ENCODE measurements around the gene DSCAM. TPM values are rescaled to one million over a fixed set of nuclear protein-coding genes. Genes with fewer than 3 reads are reported as not detected.

The DSCAM gene
- total RNA-seq, 1 donor from 2014 or later, result 4.4 TPM

- Mint-ChIP-seq H3K9me3 (ENCODE audit: unreplicated experiment) (peaks cover 3% of the 10 kb centered on the region), H3K4me1 (ENCODE audit: low read depth, unreplicated experiment) (peaks cover 4% of the 10 kb centered on the region), H3K4me3 (ENCODE audit: unreplicated experiment) (no peak overlapping the region), H3K27me3 (ENCODE audit: unreplicated experiment) (no peaks in the 10 kb centered on the region), H3K36me3 (ENCODE audit: unreplicated experiment) (peaks cover 10% of the 10 kb centered on the region), H3K27ac (ENCODE audit: unreplicated experiment) (no peak overlapping the region)
- TF ChIP-seq CTCF (IDR thresholded peaks at IDR 0.05; ENCODE audit: partially characterized antibody, unreplicated experiment), result no peak
- DNase-seq, result no peak
Observed at GRCh38 chr21:40095477-40095876, 751.5 kb downstream of the DSCAM start.

GRCh38 chr21:40080385-40080784 is 766.6 kb downstream of the DSCAM start:
- no peak overlapping the region for H3K4me3 Mint-ChIP-seq (ENCODE audit: unreplicated experiment)
- no peaks in the 10 kb centered on the region for H3K27me3 Mint-ChIP-seq (ENCODE audit: unreplicated experiment)
- no peak overlapping the region for H3K27ac Mint-ChIP-seq (ENCODE audit: unreplicated experiment)

GRCh38 chr21:40074710-40075109 is 772.2 kb downstream of the DSCAM start:
- no peak overlapping the region for H3K4me3 Mint-ChIP-seq (ENCODE audit: unreplicated experiment)
- H3K9me3 Mint-ChIP-seq (ENCODE audit: unreplicated experiment), result peaks cover 3% of the 10 kb centered on the region
- H3K27me3 Mint-ChIP-seq (ENCODE audit: unreplicated experiment), result no peaks in the 10 kb centered on the region
- no peaks in the 10 kb centered on the region for H3K36me3 Mint-ChIP-seq (ENCODE audit: unreplicated experiment)
- H3K4me1 Mint-ChIP-seq (ENCODE audit: low read depth, unreplicated experiment), result no peaks in the 10 kb centered on the region
- no peak for DNase-seq
- no peak overlapping the region for H3K27ac Mint-ChIP-seq (ENCODE audit: unreplicated experiment)
- no peak for TF ChIP-seq CTCF (IDR thresholded peaks at IDR 0.05; ENCODE audit: partially characterized antibody, unreplicated experiment)

More at GRCh38 chr21:40080385-40080784, 766.6 kb downstream of the DSCAM start:
- Mint-ChIP-seq H3K4me1 (ENCODE audit: low read depth, unreplicated experiment) (peaks cover 2% of the 10 kb centered on the region), H3K9me3 (ENCODE audit: unreplicated experiment) (peaks cover 3% of the 10 kb centered on the region), H3K36me3 (ENCODE audit: unreplicated experiment) (peaks cover 6% of the 10 kb centered on the region)
- TF ChIP-seq CTCF (IDR thresholded peaks at IDR 0.05; ENCODE audit: partially characterized antibody, unreplicated experiment), result no peak
- no peak for DNase-seq

- Mint-ChIP-seq H3K36me3 (ENCODE audit: unreplicated experiment) (no peaks in the 10 kb centered on the region), H3K27me3 (ENCODE audit: unreplicated experiment) (no peaks in the 10 kb centered on the region), H3K9me3 (ENCODE audit: unreplicated experiment) (peaks cover 3% of the 10 kb centered on the region), H3K4me3 (ENCODE audit: unreplicated experiment) (no peak overlapping the region), H3K4me1 (ENCODE audit: low read depth, unreplicated experiment) (no peaks in the 10 kb centered on the region), H3K27ac (ENCODE audit: unreplicated experiment) (no peak overlapping the region)
- DNase-seq, result no peak
- no peak for TF ChIP-seq CTCF (IDR thresholded peaks at IDR 0.05; ENCODE audit: partially characterized antibody, unreplicated experiment)
Observed at GRCh38 chr21:40074198-40074597, 772.8 kb downstream of the DSCAM start.

- DNase-seq, result no peak
- H3K27me3 Mint-ChIP-seq (ENCODE audit: unreplicated experiment), result no peaks in the 10 kb centered on the region
- H3K4me1 Mint-ChIP-seq (ENCODE audit: low read depth, unreplicated experiment), result no peaks in the 10 kb centered on the region
- peaks cover 3% of the 10 kb centered on the region for H3K9me3 Mint-ChIP-seq (ENCODE audit: unreplicated experiment)
- H3K27ac Mint-ChIP-seq (ENCODE audit: unreplicated experiment), result no peak overlapping the region
- no peak for TF ChIP-seq CTCF (IDR thresholded peaks at IDR 0.05; ENCODE audit: partially characterized antibody, unreplicated experiment)
- no peak overlapping the region for H3K4me3 Mint-ChIP-seq (ENCODE audit: unreplicated experiment)
- H3K36me3 Mint-ChIP-seq (ENCODE audit: unreplicated experiment), result no peaks in the 10 kb centered on the region
Observed at GRCh38 chr21:40073642-40074041, 773.3 kb downstream of the DSCAM start.
